MCF 10A (cell line): Measurements from ENCODE around the gene LPIN3. TPM values are rescaled to one million over a fixed set of nuclear protein-coding genes. Genes with fewer than 3 reads are reported as not detected.

ENCODE experiments used
- BruUV-seq: library from RNA; stranded (reverse); fragments of 400-500 nt; replicated peaks from 2 replicates; lab custom pipeline; 2021; lab: Mats Ljungman, UMichigan
- CTCF ChIA-PET: fragments of 300-600 bp; sonication (Branson Sonifier 250); formaldehyde crosslinking; extraction: SDS; loops from one replicate; lab custom pipeline; 2021; ENCODE audit warnings: antibody characterized with exemption, inconsistent platforms; lab: Yijun Ruan, JAX
- POLR2A ChIA-PET: fragments of 300-600, 350-650 bp; sonication (Branson Sonifier 250); formaldehyde crosslinking; extraction: SDS; loops from one replicate; lab custom pipeline; 2020; ENCODE audit warnings: antibody characterized with exemption, inconsistent platforms; lab: Yijun Ruan, JAX
- DNase-seq: peaks from one replicate; pipeline ENCODE4 v3.0.0-alpha.2; 2018; ENCODE audit not compliant: unreplicated experiment
- H3K27ac Mint-ChIP-seq: one replicate; pipeline ENCODE4 v1.8.0; 2022; ENCODE audit warnings: mild to moderate bottlenecking, low read depth, mixed read lengths; ENCODE audit not compliant: unreplicated experiment
- H3K27me3 Mint-ChIP-seq: one replicate; pipeline ENCODE4 v1.8.0; 2022; ENCODE audit warnings: mixed read lengths; ENCODE audit not compliant: insufficient read depth, unreplicated experiment
- H3K36me3 Mint-ChIP-seq: one replicate; pipeline ENCODE4 v1.8.0; 2022; ENCODE audit warnings: mild to moderate bottlenecking, moderate library complexity, mixed read lengths; ENCODE audit not compliant: insufficient read depth, unreplicated experiment
- H3K4me1 Mint-ChIP-seq: one replicate; pipeline ENCODE4 v1.8.0; 2022; ENCODE audit warnings: mixed read lengths; ENCODE audit not compliant: insufficient read depth, unreplicated experiment
- H3K4me3 Mint-ChIP-seq: one replicate; pipeline ENCODE4 v1.8.0; 2022; ENCODE audit warnings: mild to moderate bottlenecking, moderate library complexity, mixed read lengths; ENCODE audit not compliant: unreplicated experiment
- H3K9me3 Mint-ChIP-seq: one replicate; pipeline ENCODE4 v1.8.0; 2022; ENCODE audit warnings: mixed read lengths; ENCODE audit not compliant: unreplicated experiment
- CTCF ChIP-seq: fragments of 200-600 bp; IDR thresholded peaks from one replicate; pipeline ENCODE4 v1.8.0; 2022; ENCODE audit warnings: antibody characterized with exemption, mild to moderate bottlenecking; ENCODE audit not compliant: unreplicated experiment
- intact Hi-C: fragments of 100-400 bp; cut with micrococcal nuclease; formaldehyde crosslinking; loops from 2 replicates; pipeline ENCODE4 v1.14.1; 2022
- total RNA-seq: library from RNA; stranded (reverse); gene quantifications from 2 replicates; pipeline ENCODE4 v1.2.3, GENCODE V29; 2022

Gene LPIN3
- total RNA-seq, 1 experiment from 2014 or later = 16.5 TPM

DNA sequence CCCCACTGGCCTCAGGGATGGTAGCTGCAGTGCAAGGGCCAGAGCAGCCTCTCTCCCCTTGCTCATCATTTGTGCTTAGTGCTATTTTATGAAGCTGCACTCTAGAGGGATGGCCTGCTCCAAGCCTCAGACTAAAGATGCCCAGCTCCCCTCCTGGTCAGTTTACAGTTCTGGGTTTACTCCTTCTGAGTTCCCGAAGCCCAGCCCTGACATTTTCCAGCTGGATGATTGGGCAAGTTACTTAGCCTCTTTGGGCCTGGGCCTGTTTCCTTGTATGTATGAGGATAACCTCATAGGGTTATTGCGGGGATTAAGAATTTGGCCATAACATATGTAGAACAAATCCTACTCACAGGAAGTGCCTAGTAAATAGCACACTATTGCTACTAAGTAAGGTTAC, 57.8 kb downstream of the LPIN3 start:
- DNase-seq = no peak
- no TSS peak for BruUV-seq
- intact Hi-C loops = no loop called here
- H3K4me1 Mint-ChIP-seq = no peaks in the 10 kb centered on the region
- H3K27me3 Mint-ChIP-seq = no peaks in the 10 kb centered on the region
- peaks cover 13% of the 10 kb centered on the region for H3K36me3 Mint-ChIP-seq
- no peak overlapping the region for H3K4me3 Mint-ChIP-seq
- POLR2A ChIA-PET = no interaction called here
- H3K27ac Mint-ChIP-seq = no peak overlapping the region
- no peak for TF ChIP-seq CTCF
- CTCF ChIA-PET = interaction anchor here (0.9 to 5.8 kb wide), 4 partner anchors 12 to 264 kb away, joined by 3 to 36 read pairs (median 4); no protein-coding TSS in a partner anchor
- H3K9me3 Mint-ChIP-seq = no peaks in the 10 kb centered on the region

DNA sequence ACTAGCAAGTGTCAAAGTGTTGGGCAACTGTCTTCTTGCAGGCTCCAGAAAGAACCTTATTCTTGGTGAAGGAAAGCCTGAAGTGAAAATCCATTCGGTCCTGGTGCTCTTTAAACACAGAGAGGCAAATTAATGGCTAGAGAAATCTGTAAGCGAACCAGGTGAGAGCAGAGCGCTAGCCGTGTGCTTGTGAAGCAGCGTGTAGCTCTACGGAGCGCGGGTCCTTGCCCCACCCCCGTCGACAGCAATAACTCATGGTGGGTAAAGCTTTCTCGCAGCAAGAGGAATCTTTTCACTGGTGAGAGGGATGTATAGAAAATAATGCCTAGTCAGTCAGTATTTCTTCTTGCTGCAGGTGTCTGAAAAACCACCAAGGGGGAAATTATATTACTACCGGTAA, 63.0 kb downstream of the LPIN3 start:
- no peaks in the 10 kb centered on the region for H3K27me3 Mint-ChIP-seq
- H3K4me1 Mint-ChIP-seq = no peaks in the 10 kb centered on the region
- intact Hi-C loops = no loop called here
- no peak for TF ChIP-seq CTCF
- ChIA-PET POLR2A (no interaction called here), CTCF (interaction anchor here (1.2 to 1.3 kb wide), 3 partner anchors 9 to 14 kb away, joined by 3 to 5 read pairs (median 3); no protein-coding TSS in a partner anchor)
- no peak overlapping the region for H3K4me3 Mint-ChIP-seq
- peaks cover 43% of the 10 kb centered on the region for H3K36me3 Mint-ChIP-seq
- no peak for DNase-seq
- BruUV-seq = no TSS peak
- no peak overlapping the region for H3K27ac Mint-ChIP-seq
- H3K9me3 Mint-ChIP-seq = no peaks in the 10 kb centered on the region

GRCh38 chr20:41405436-41405835, 64.8 kb downstream of the LPIN3 start:
- H3K27ac Mint-ChIP-seq = no peak overlapping the region
- ChIA-PET POLR2A (no interaction called here), CTCF (interaction anchor here (0.6 to 1.6 kb wide), 3 partner anchors 11 to 342 kb away, joined by 3 read pairs; no protein-coding TSS in a partner anchor)
- intact Hi-C loops = no loop called here
- no peaks in the 10 kb centered on the region for H3K4me1 Mint-ChIP-seq
- no peak for DNase-seq
- TF ChIP-seq CTCF = no peak
- peaks cover 61% of the 10 kb centered on the region for H3K36me3 Mint-ChIP-seq
- H3K27me3 Mint-ChIP-seq = no peaks in the 10 kb centered on the region
- BruUV-seq = no TSS peak
- no peak overlapping the region for H3K4me3 Mint-ChIP-seq
- H3K9me3 Mint-ChIP-seq = no peaks in the 10 kb centered on the region

DNA sequence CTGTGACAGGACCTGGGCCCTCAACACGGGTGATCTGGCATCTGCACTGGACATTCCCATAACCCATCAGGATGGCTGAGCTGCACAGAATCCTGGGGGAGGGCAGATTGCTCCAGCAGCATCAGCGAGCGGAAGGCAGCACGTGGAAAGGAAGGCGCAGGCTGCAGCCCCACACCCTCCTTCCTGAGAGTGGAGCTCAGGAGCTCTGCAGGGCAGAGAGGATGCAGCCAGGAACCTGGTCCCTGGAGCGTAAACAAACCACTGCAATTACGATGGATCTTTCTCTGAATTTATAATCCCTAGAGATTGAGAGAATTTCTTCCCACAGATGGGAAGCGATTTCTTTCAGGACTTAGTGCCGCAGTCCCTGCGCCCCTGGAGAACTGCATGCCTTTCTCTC, 65.7 kb downstream of the LPIN3 start:
- TF ChIP-seq CTCF = no peak
- H3K9me3 Mint-ChIP-seq = no peaks in the 10 kb centered on the region
- POLR2A ChIA-PET = no interaction called here
- CTCF ChIA-PET = interaction anchor here (1.6 kb wide), 1 partner anchor 271 kb away, joined by 3 read pairs; no protein-coding TSS in a partner anchor
- H3K36me3 Mint-ChIP-seq = peaks cover 62% of the 10 kb centered on the region
- no peak overlapping the region for H3K4me3 Mint-ChIP-seq
- no peak for DNase-seq
- intact Hi-C loops = no loop called here
- H3K27me3 Mint-ChIP-seq = no peaks in the 10 kb centered on the region
- no peak overlapping the region for H3K27ac Mint-ChIP-seq
- no peaks in the 10 kb centered on the region for H3K4me1 Mint-ChIP-seq
- BruUV-seq = no TSS peak
